MM.1S (cell line): Measurements from ENCODE around the gene CELA2A.

Experiments
- EZH2 ChIP-seq: fragments of 300-600 bp; sonication (generic); optimal IDR thresholded peaks from 2 replicates; pipeline ENCODE3; 2017; ENCODE audit warnings: low read depth, mild to moderate bottlenecking, antibody characterized with exemption, low read length, mixed read lengths
- TF ChIP-seq, protein P1 (sequence below): fragments of 300-600 bp; sonication (generic); IDR thresholded peaks from 2 replicates; pipeline ENCODE4 v1.5.1; 2016; ENCODE audit warnings: antibody characterized with exemption, low read length, mixed read lengths

DNA sequence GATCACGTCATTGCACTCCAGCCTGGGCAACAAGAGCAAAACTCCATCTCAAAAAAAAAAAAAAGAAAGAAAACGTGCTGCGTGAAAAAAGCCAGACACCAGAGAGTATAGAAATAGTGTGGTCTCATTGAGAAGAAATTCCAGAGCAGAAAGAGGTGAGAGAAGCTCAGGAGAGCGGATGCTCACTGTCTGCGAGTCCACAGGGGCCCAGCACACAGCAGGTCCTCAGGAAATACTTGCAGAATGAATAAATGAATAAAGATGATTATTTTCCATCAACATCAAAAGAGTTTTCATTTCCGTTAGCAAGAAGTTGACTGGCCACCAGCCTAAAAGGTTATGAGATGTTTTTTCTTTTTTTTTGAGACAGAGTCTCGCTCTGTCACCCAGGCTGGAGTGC lies 53.1 kb downstream of the CELA2A start:
- TF ChIP-seq, protein P1, sequence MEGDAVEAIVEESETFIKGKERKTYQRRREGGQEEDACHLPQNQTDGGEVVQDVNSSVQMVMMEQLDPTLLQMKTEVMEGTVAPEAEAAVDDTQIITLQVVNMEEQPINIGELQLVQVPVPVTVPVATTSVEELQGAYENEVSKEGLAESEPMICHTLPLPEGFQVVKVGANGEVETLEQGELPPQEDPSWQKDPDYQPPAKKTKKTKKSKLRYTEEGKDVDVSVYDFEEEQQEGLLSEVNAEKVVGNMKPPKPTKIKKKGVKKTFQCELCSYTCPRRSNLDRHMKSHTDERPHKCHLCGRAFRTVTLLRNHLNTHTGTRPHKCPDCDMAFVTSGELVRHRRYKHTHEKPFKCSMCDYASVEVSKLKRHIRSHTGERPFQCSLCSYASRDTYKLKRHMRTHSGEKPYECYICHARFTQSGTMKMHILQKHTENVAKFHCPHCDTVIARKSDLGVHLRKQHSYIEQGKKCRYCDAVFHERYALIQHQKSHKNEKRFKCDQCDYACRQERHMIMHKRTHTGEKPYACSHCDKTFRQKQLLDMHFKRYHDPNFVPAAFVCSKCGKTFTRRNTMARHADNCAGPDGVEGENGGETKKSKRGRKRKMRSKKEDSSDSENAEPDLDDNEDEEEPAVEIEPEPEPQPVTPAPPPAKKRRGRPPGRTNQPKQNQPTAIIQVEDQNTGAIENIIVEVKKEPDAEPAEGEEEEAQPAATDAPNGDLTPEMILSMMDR: no peak
- no peak for TF ChIP-seq EZH2
